NT2/D1 (cell line): ENCODE data around the gene ANKRD28.

ENCODE experiments used
- DNase-seq: peaks from one replicate; pipeline ENCODE4 v3.0.0-alpha.2; 2011; ENCODE audit warnings: low read depth, low spot score
- H3K27me3 ChIP-seq: 2 replicates; pipeline ENCODE4 v1.6.0; 2011; ENCODE audit warnings: mild to moderate bottlenecking; ENCODE audit not compliant: insufficient read length, insufficient read depth
- H3K36me3 ChIP-seq: 2 replicates; pipeline ENCODE4 v1.6.1; 2011; ENCODE audit warnings: mild to moderate bottlenecking, low read length, mixed read lengths; ENCODE audit not compliant: insufficient read depth, insufficient read length
- H3K4me1 ChIP-seq: 2 replicates; pipeline ENCODE4 v1.5.1; 2011; ENCODE audit not compliant: insufficient read depth, insufficient read length
- H3K4me3 ChIP-seq: 2 replicates; pipeline ENCODE4 v1.5.1; 2011; ENCODE audit warnings: low read depth; ENCODE audit not compliant: insufficient read length
- H3K9ac ChIP-seq: 2 replicates; pipeline ENCODE4 v1.6.0; 2011; ENCODE audit warnings: low read depth; ENCODE audit not compliant: insufficient read length
- H3K9me3 ChIP-seq: 2 replicates; pipeline ENCODE4 v1.5.1; 2011; ENCODE audit warnings: mild to moderate bottlenecking, low read length; ENCODE audit not compliant: insufficient read depth
- SUZ12 ChIP-seq: IDR thresholded peaks from 2 replicates; pipeline ENCODE4 v1.6.1; 2011; ENCODE audit not compliant: insufficient read length, insufficient read depth; ENCODE audit errors: extremely low read depth
- YY1 ChIP-seq: IDR thresholded peaks from 2 replicates; pipeline ENCODE4 v1.6.1; 2011; ENCODE audit not compliant: insufficient read length, insufficient read depth
- ZNF274 ChIP-seq: IDR thresholded peaks from 2 replicates; pipeline ENCODE4 v1.6.1; 2011; ENCODE audit warnings: mild to moderate bottlenecking, low read depth, low read length

ANKRD28 gene

DNA sequence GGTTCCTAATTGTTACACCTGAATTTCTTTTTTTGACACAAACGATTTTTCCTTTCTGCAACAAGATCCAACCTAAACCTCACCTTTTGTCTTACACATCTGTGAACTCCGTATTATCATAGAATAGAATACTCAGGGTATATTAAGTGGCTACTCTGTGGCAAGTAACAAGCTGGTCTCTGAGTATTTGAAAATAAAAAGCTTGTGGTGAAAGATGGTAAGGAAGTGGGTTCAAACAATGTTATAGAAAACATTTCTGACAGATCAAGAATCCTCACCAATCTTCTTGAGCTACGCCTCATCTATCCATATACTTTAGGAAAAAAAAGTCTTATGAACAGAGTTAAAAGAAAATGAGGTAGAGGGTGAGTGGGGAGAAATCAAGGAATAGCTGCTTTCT, 3.5 kb upstream of the ANKRD28 start:
- TF ChIP-seq SUZ12 (no peak), ZNF274 (no peak), YY1 (no peak)
- Histone ChIP-seq H3K4me3 (no peak overlapping the region), H3K27me3 (no peaks in the 10 kb centered on the region), H3K4me1 (no peaks in the 10 kb centered on the region), H3K36me3 (no peaks in the 10 kb centered on the region), H3K9ac (no peak overlapping the region), H3K9me3 (no peaks in the 10 kb centered on the region)
- DNase-seq: no peak

DNA sequence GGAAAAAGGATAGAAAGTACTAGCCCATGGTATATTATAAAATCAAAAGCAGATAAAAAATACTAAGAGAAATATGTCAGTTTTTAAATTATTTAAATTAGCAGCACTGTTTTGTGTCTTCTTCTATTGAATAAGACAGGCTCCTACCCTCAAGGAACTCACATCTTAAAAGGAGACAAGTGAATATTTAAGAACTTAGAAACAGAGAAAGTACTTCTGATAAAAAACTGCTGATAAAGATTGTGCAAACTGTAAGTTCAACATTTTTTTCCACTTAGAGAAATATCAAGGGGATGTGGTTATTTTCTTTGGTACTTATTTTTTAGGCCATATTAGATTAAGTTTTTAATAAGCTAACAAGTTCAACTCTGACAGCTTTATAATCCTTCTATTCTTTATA, 3.0 kb upstream of the ANKRD28 start:
- H3K27me3 ChIP-seq: no peaks in the 10 kb centered on the region
- TF ChIP-seq YY1 (no peak), SUZ12 (no peak), ZNF274 (no peak)
- no peak overlapping the region for H3K4me3 ChIP-seq
- no peaks in the 10 kb centered on the region for H3K9me3 ChIP-seq
- H3K36me3 ChIP-seq: no peaks in the 10 kb centered on the region
- H3K4me1 ChIP-seq: no peaks in the 10 kb centered on the region
- no peak for DNase-seq
- no peak overlapping the region for H3K9ac ChIP-seq

DNA sequence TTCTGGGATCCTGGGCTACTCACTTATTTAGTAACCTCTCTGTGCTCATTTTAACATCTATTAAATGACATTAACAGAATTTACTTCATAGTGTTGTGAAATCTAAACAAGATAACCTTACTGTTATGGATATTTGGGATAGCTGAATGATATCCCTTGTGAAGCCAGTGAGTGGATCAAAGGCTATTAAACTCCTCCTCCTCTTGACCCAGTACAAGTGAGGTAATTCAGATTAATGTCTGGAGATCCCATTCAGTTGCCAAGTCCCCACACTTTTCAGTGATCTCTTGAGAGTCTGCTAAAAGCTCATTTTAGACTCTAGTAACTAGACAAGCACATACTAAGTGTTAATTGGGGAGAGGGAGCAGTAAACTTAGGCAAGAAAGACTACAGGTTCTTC, 2.5 kb upstream of the ANKRD28 start:
- H3K4me1 ChIP-seq: no peaks in the 10 kb centered on the region
- H3K9me3 ChIP-seq: no peaks in the 10 kb centered on the region
- no peak overlapping the region for H3K4me3 ChIP-seq
- TF ChIP-seq YY1 (no peak), SUZ12 (no peak), ZNF274 (no peak)
- no peak overlapping the region for H3K9ac ChIP-seq
- H3K36me3 ChIP-seq: no peaks in the 10 kb centered on the region
- H3K27me3 ChIP-seq: no peaks in the 10 kb centered on the region
- DNase-seq: no peak

DNA sequence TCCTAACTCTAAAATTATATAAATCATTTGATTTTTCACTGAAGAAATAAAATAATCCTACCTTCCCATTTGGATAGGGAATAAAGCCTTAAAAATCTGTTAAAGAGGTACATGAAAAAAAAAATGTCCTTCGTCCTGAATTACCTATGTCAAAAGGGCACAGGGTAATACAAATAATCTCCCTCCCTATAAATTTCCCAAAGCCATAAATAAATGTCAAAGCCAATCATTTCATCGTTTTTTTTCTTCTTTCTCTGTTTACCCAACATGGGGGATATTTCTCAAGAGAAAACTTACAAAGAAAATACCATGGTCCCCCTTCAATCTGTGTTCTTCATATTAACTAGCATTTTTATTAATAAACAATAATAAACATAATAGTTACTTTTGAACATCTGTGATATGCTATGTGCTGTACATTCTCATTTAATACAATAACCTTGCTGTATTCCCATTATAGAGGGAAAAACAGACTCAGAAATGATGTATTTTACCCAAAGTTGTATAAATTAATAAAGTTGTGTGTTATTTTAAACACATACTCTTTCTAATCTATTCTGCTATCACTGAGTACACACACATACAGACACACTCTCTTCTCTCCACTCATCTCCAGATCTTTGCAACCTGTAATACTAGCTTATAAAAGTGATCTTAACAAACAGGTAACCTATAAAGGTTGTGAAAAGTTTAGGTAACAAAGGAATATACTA, 910 bp upstream of the ANKRD28 start:
- no peak for DNase-seq
- H3K27me3 ChIP-seq: no peaks in the 10 kb centered on the region
- TF ChIP-seq SUZ12: no peak
- H3K4me3 ChIP-seq: no peak overlapping the region
- H3K9me3 ChIP-seq: no peaks in the 10 kb centered on the region
- no peaks in the 10 kb centered on the region for H3K4me1 ChIP-seq
- H3K9ac ChIP-seq: no peak overlapping the region
- no peaks in the 10 kb centered on the region for H3K36me3 ChIP-seq

DNA sequence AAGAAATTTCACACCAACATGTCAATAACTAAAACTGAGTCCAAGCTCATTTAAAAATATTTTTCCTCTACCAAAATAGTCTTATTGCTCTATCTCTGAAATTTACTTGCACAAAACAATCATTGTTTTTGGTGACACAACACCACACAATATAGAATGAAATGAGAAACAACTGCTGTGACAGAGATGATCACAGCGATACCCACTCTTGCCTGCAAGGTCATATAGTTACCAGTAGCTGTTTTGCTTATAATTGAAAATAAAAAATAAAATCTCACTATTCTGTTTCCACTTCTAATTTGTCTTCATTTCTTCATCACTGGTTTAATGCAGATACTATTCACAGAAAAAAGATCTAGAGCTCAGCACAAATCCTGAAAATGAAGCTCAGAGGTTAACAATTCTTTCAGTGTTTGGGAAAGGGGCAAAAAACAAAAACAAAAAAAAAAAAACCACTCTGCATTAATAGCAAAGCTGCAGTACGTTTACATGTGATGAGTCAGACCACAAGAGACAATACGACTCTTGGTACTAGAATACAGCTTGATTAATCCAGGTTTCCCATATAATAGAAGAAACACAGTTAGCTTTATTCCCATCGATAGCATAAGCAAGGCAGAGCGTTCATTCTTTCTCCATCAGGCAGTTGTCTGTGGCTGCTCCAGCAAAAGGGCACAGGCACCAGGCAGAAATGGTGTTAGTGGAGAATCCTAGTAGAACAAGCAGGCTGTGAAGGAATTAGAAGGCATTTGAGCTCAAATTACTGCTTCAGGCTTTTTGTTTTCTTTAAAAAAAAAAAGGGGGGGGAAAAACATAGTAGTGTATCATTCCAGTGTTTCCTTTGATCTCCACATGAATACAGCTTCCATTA, 773 bp downstream of the ANKRD28 start:
- H3K36me3 ChIP-seq: peaks cover 4% of the 10 kb centered on the region
- no peaks in the 10 kb centered on the region for H3K9me3 ChIP-seq
- no peaks in the 10 kb centered on the region for H3K27me3 ChIP-seq
- H3K9ac ChIP-seq: no peak overlapping the region
- H3K4me3 ChIP-seq: no peak overlapping the region
- no peaks in the 10 kb centered on the region for H3K4me1 ChIP-seq
- TF ChIP-seq SUZ12 (no peak), YY1 (no peak), ZNF274 (no peak)
- DNase-seq: no peak

DNA sequence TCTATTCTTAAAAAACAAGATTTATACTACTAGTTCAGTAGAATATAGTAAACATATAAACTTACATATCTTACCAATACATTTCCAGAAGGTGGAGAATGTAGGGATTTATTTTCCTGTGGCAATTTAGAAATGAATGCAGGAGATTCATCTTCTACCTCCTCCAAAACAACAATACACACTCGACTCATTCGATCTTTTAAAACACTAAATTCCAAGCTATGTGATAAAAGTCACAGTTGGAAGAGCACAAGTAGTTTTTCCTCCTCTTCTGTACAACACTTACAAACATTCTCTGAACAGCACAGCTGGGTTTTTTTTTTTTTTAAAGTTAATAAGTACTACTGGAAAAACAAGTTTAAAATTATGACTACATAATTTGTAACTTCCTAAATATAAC, 1.4 kb downstream of the ANKRD28 start:
- no peak overlapping the region for H3K4me3 ChIP-seq
- peaks cover 7% of the 10 kb centered on the region for H3K36me3 ChIP-seq
- no peaks in the 10 kb centered on the region for H3K9me3 ChIP-seq
- TF ChIP-seq SUZ12 (no peak), YY1 (no peak), ZNF274 (no peak)
- no peak for DNase-seq
- H3K9ac ChIP-seq: no peak overlapping the region
- no peaks in the 10 kb centered on the region for H3K4me1 ChIP-seq
- no peaks in the 10 kb centered on the region for H3K27me3 ChIP-seq

DNA sequence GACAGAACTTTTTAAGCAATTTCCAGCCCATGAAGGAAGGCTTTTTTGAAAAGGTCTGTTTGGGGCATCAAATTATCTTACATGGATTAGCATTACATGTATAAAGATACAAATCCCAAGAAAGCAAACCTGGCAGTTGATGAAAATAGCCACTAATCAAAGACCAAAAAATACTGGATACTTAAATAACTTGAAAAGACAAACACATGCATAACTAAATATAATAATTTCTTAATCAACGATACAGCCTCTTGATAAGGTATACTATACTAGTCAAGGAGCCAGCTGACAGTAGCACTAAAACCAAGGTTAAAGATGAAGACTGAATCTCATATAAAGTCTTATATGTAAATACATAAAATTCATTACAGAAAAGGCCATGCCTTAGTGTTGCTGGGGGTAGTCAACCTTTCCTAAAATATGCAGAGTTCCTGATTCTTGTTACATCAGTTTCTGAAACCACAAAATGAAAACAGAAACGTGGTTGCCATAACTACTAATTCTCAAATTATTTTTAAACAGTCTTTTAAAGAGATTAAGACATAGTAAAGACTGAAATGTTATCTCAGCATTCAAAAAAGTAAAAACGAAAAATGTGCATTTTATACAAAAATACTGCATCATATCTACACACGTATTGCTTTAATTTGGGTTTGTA, 2.0 kb downstream of the ANKRD28 start:
- H3K36me3 ChIP-seq: peaks cover 7% of the 10 kb centered on the region
- no peak for DNase-seq
- H3K4me3 ChIP-seq: no peak overlapping the region
- TF ChIP-seq YY1 (no peak), ZNF274 (no peak), SUZ12 (no peak)
- no peak overlapping the region for H3K9ac ChIP-seq
- no peaks in the 10 kb centered on the region for H3K9me3 ChIP-seq
- H3K4me1 ChIP-seq: no peaks in the 10 kb centered on the region
- H3K27me3 ChIP-seq: no peaks in the 10 kb centered on the region
